HG03565 (cell line): ENCODE measurements around the gene RANBP10.

Experiments
- ATAC-seq: cut with Tn5 transposase; IDR thresholded peaks from one replicate; pipeline ENCODE4 v1.9.1; 2021; ENCODE audit warnings: mild to moderate bottlenecking, moderate library complexity; ENCODE audit not compliant: unreplicated experiment

Gene RANBP10

GRCh38 chr16:67679935-67680897 is 126.1 kb downstream of the RANBP10 start:
- ATAC-seq, result no peak

- ATAC-seq, result no peak
Observed at GRCh38 chr16:67678354-67679023, 127.9 kb downstream of the RANBP10 start.

- ATAC-seq, result no peak
Observed at GRCh38 chr16:67677712-67678111, 128.6 kb downstream of the RANBP10 start.

GRCh38 chr16:67676939-67677338 is 129.4 kb downstream of the RANBP10 start:
- no peak for ATAC-seq

- no peak for ATAC-seq
Observed at GRCh38 chr16:67676516-67676915, 129.8 kb downstream of the RANBP10 start.

- ATAC-seq, result no peak
Observed at GRCh38 chr16:67675999-67676398, 130.4 kb downstream of the RANBP10 start.

GRCh38 chr16:67675579-67675935 is 130.8 kb downstream of the RANBP10 start:
- no peak for ATAC-seq

- ATAC-seq, result no peak
Observed at GRCh38 chr16:67674851-67675578, 131.3 kb downstream of the RANBP10 start.

- ATAC-seq, result no peak
Observed at GRCh38 chr16:67673712-67674580, 132.4 kb downstream of the RANBP10 start.
